ENCODE results near the gene PEX11G.

DNA sequence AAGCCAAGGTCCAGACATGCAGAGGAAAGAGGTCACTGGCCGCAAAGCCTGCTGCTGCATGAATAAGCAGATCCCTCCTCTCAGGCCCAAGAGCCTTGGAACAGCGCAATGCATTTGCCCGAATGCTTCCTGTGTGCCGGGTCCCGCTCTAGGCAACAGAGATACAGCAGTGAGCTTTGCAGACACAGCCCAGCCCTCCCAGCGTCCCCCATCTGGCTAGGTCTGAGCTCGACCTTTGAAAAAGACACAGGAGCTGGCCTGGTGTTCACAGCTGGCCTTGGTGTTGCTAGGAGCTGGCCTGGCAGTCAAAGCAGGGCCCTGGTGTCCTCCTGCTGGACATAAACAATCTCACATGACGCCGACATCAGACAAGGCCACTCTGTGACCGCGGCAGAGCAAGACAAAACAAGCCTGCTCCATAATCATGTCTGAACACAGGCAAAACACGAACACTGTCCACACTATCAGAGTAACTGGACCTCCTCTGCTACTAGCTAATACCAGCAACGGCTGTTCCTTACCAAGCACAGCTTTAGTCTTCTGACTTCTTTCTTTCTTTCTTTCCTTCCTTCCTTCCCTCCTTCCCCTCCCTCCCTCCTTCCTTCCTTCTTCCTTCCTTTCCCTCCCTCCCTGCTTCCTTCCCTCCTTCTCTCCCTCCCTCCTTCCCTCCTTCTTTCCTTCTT is 5.7 kb upstream of the PEX11G start:
- TF ChIP-seq, protein P1, sequence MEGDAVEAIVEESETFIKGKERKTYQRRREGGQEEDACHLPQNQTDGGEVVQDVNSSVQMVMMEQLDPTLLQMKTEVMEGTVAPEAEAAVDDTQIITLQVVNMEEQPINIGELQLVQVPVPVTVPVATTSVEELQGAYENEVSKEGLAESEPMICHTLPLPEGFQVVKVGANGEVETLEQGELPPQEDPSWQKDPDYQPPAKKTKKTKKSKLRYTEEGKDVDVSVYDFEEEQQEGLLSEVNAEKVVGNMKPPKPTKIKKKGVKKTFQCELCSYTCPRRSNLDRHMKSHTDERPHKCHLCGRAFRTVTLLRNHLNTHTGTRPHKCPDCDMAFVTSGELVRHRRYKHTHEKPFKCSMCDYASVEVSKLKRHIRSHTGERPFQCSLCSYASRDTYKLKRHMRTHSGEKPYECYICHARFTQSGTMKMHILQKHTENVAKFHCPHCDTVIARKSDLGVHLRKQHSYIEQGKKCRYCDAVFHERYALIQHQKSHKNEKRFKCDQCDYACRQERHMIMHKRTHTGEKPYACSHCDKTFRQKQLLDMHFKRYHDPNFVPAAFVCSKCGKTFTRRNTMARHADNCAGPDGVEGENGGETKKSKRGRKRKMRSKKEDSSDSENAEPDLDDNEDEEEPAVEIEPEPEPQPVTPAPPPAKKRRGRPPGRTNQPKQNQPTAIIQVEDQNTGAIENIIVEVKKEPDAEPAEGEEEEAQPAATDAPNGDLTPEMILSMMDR (conservative IDR thresholded peaks at IDR 0.05): no peak
- no peak for TF ChIP-seq ZFX (IDR thresholded peaks at IDR 0.05)
